ENCODE results near the gene PCCA.
"Not testable (repeated sequence)": the region's sequence is repeated elsewhere in the genome, so short reads cannot be mapped to it uniquely, and the experiment has no call there.

Gene PCCA

GRCh38 chr13:100098445-100099116 lies 9.7 kb downstream of the PCCA start:
- no peak overlapping the region for H3K4me3 ChIP-seq (ENCODE audit: low read depth, low read length)
- no peak overlapping the region for H3K27ac ChIP-seq (ENCODE audit: low read depth, low read length)
- H3K9me3 ChIP-seq (ENCODE audit: control insufficient read depth, insufficient read depth, low read depth, low read length) = peaks cover 3% of the 10 kb centered on the region; the same call in 1 of the 2 replicates
- H3K27me3 ChIP-seq (ENCODE audit: control insufficient read depth, insufficient read depth, low read length) = no peaks in the 10 kb centered on the region
- no peak overlapping the region for H3K9ac ChIP-seq (ENCODE audit: low read length)
- H3K4me1 ChIP-seq (ENCODE audit: control insufficient read depth, insufficient read depth, low read length) = no peaks in the 10 kb centered on the region
- H3K36me3 ChIP-seq (ENCODE audit: control insufficient read depth, insufficient read depth, low read length) = peaks cover 5% of the 10 kb centered on the region

- not testable (repeated sequence) for H3K9me3 ChIP-seq (ENCODE audit: control insufficient read depth, insufficient read depth, low read depth, low read length); H3K27me3 ChIP-seq (ENCODE audit: control insufficient read depth, insufficient read depth, low read length); H3K9ac ChIP-seq (ENCODE audit: low read length); H3K27ac ChIP-seq (ENCODE audit: low read depth, low read length); H3K4me3 ChIP-seq (ENCODE audit: low read depth, low read length); H3K4me1 ChIP-seq (ENCODE audit: control insufficient read depth, insufficient read depth, low read length); H3K36me3 ChIP-seq (ENCODE audit: control insufficient read depth, insufficient read depth, low read length)
Measured at GRCh38 chr13:100099117-100099445, 10.2 kb downstream of the PCCA start.

GRCh38 chr13:100100115-100100879 lies 11.4 kb downstream of the PCCA start:
- no peak overlapping the region for H3K4me3 ChIP-seq (ENCODE audit: low read depth, low read length)

GRCh38 chr13:100102042-100102441 lies 13.1 kb downstream of the PCCA start:
- H3K27ac ChIP-seq (ENCODE audit: low read depth, low read length) = no peak overlapping the region
- no peaks in the 10 kb centered on the region for H3K27me3 ChIP-seq (ENCODE audit: control insufficient read depth, insufficient read depth, low read length)
- H3K9ac ChIP-seq (ENCODE audit: low read length) = no peak overlapping the region
- no peak overlapping the region for H3K4me3 ChIP-seq (ENCODE audit: low read depth, low read length)
- peaks cover 15% of the 10 kb centered on the region for H3K36me3 ChIP-seq (ENCODE audit: control insufficient read depth, insufficient read depth, low read length)
- H3K9me3 ChIP-seq (ENCODE audit: control insufficient read depth, insufficient read depth, low read depth, low read length) = no peaks in the 10 kb centered on the region
- no peaks in the 10 kb centered on the region for H3K4me1 ChIP-seq (ENCODE audit: control insufficient read depth, insufficient read depth, low read length)

More at GRCh38 chr13:100100115-100100879, 11.4 kb downstream of the PCCA start:
- Histone ChIP-seq H3K9ac (ENCODE audit: low read length) (no peak overlapping the region), H3K27ac (ENCODE audit: low read depth, low read length) (no peak overlapping the region), H3K27me3 (ENCODE audit: control insufficient read depth, insufficient read depth, low read length) (no peaks in the 10 kb centered on the region), H3K36me3 (ENCODE audit: control insufficient read depth, insufficient read depth, low read length) (peaks cover 14% of the 10 kb centered on the region), H3K9me3 (ENCODE audit: control insufficient read depth, insufficient read depth, low read depth, low read length) (no peaks in the 10 kb centered on the region), H3K4me1 (ENCODE audit: control insufficient read depth, insufficient read depth, low read length) (no peaks in the 10 kb centered on the region)

GRCh38 chr13:100106005-100106404 lies 17.1 kb downstream of the PCCA start:
- no peaks in the 10 kb centered on the region for H3K27me3 ChIP-seq (ENCODE audit: control insufficient read depth, insufficient read depth, low read length)
- peaks cover 7% of the 10 kb centered on the region; the same call in 1 of the 2 replicates for H3K4me1 ChIP-seq (ENCODE audit: control insufficient read depth, insufficient read depth, low read length)
- peaks cover 15% of the 10 kb centered on the region for H3K36me3 ChIP-seq (ENCODE audit: control insufficient read depth, insufficient read depth, low read length)
- no peak overlapping the region for H3K9ac ChIP-seq (ENCODE audit: low read length)
- H3K27ac ChIP-seq (ENCODE audit: low read depth, low read length) = no peak overlapping the region
- no peaks in the 10 kb centered on the region for H3K9me3 ChIP-seq (ENCODE audit: control insufficient read depth, insufficient read depth, low read depth, low read length)
- no peak overlapping the region for H3K4me3 ChIP-seq (ENCODE audit: low read depth, low read length)

- H3K4me1 ChIP-seq (ENCODE audit: control insufficient read depth, insufficient read depth, low read length) = peaks cover 7% of the 10 kb centered on the region; the same call in 1 of the 2 replicates
- H3K27me3 ChIP-seq (ENCODE audit: control insufficient read depth, insufficient read depth, low read length) = no peaks in the 10 kb centered on the region
- H3K9me3 ChIP-seq (ENCODE audit: control insufficient read depth, insufficient read depth, low read depth, low read length) = no peaks in the 10 kb centered on the region
- H3K27ac ChIP-seq (ENCODE audit: low read depth, low read length) = no peak overlapping the region
- peaks cover 15% of the 10 kb centered on the region for H3K36me3 ChIP-seq (ENCODE audit: control insufficient read depth, insufficient read depth, low read length)
- H3K4me3 ChIP-seq (ENCODE audit: low read depth, low read length) = no peak overlapping the region
- H3K9ac ChIP-seq (ENCODE audit: low read length) = no peak overlapping the region
Measured at GRCh38 chr13:100106705-100107104, 17.8 kb downstream of the PCCA start.

GRCh38 chr13:100108913-100109507 lies 20.1 kb downstream of the PCCA start:
- Histone ChIP-seq H3K4me3 (ENCODE audit: low read depth, low read length) (no peak overlapping the region), H3K4me1 (ENCODE audit: control insufficient read depth, insufficient read depth, low read length) (peaks cover 7% of the 10 kb centered on the region; the same call in 1 of the 2 replicates), H3K9me3 (ENCODE audit: control insufficient read depth, insufficient read depth, low read depth, low read length) (no peaks in the 10 kb centered on the region), H3K27me3 (ENCODE audit: control insufficient read depth, insufficient read depth, low read length) (no peaks in the 10 kb centered on the region), H3K9ac (ENCODE audit: low read length) (no peak overlapping the region), H3K27ac (ENCODE audit: low read depth, low read length) (no peak overlapping the region), H3K36me3 (ENCODE audit: control insufficient read depth, insufficient read depth, low read length) (peaks cover 28% of the 10 kb centered on the region)

GRCh38 chr13:100110269-100110668 lies 21.4 kb downstream of the PCCA start:
- H3K9me3 ChIP-seq (ENCODE audit: control insufficient read depth, insufficient read depth, low read depth, low read length) = no peaks in the 10 kb centered on the region

GRCh38 chr13:100112186-100112838 lies 23.4 kb downstream of the PCCA start:
- no peak overlapping the region for H3K27ac ChIP-seq (ENCODE audit: low read depth, low read length)

More at GRCh38 chr13:100110269-100110668, 21.4 kb downstream of the PCCA start:
- no peak overlapping the region for H3K27ac ChIP-seq (ENCODE audit: low read depth, low read length)
- peaks cover 28% of the 10 kb centered on the region for H3K36me3 ChIP-seq (ENCODE audit: control insufficient read depth, insufficient read depth, low read length)
- H3K4me3 ChIP-seq (ENCODE audit: low read depth, low read length) = no peak overlapping the region
- H3K9ac ChIP-seq (ENCODE audit: low read length) = no peak overlapping the region
- peaks cover 7% of the 10 kb centered on the region; the same call in 1 of the 2 replicates for H3K4me1 ChIP-seq (ENCODE audit: control insufficient read depth, insufficient read depth, low read length)
- no peaks in the 10 kb centered on the region for H3K27me3 ChIP-seq (ENCODE audit: control insufficient read depth, insufficient read depth, low read length)

GRCh38 chr13:100115693-100116254 lies 26.9 kb downstream of the PCCA start:
- Histone ChIP-seq H3K4me3 (ENCODE audit: low read depth, low read length) (no peak overlapping the region), H3K9me3 (ENCODE audit: control insufficient read depth, insufficient read depth, low read depth, low read length) (no peaks in the 10 kb centered on the region), H3K9ac (ENCODE audit: low read length) (no peak overlapping the region), H3K4me1 (ENCODE audit: control insufficient read depth, insufficient read depth, low read length) (no peaks in the 10 kb centered on the region), H3K36me3 (ENCODE audit: control insufficient read depth, insufficient read depth, low read length) (peaks cover 36% of the 10 kb centered on the region), H3K27me3 (ENCODE audit: control insufficient read depth, insufficient read depth, low read length) (no peaks in the 10 kb centered on the region), H3K27ac (ENCODE audit: low read depth, low read length) (no peak overlapping the region)

More at GRCh38 chr13:100112186-100112838, 23.4 kb downstream of the PCCA start:
- Histone ChIP-seq H3K4me3 (ENCODE audit: low read depth, low read length) (no peak overlapping the region), H3K9me3 (ENCODE audit: control insufficient read depth, insufficient read depth, low read depth, low read length) (no peaks in the 10 kb centered on the region), H3K4me1 (ENCODE audit: control insufficient read depth, insufficient read depth, low read length) (peaks cover 7% of the 10 kb centered on the region; the same call in 1 of the 2 replicates), H3K27me3 (ENCODE audit: control insufficient read depth, insufficient read depth, low read length) (no peaks in the 10 kb centered on the region), H3K36me3 (ENCODE audit: control insufficient read depth, insufficient read depth, low read length) (peaks cover 27% of the 10 kb centered on the region), H3K9ac (ENCODE audit: low read length) (no peak overlapping the region)
